Measurements from ENCODE around the gene FOCAD.

Gene FOCAD

DNA sequence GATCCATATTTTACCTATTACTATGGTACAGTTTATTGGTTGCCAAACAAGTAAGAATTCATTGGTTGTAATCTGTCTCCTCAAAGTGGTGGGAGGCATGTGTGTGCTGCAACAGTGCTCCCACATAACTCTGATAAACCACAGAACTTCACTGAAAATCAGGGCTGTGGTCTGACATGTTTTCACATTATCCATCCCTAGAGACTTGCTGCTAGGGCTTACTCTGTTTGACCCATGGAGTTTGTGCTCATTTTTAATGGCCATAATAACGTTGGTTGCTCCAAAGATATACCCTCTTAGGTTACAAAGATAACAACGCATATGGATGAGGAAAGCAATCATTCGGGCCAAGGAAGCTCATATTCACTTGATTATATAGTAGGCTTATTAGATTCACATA is 310.4 kb downstream of the FOCAD start:
- Histone ChIP-seq H3K36me3 (peaks cover 14% of the 10 kb centered on the region), H3K4me3 (no peak overlapping the region), H3K9me3 (no peaks in the 10 kb centered on the region), H3K27me3 (no peaks in the 10 kb centered on the region), H3K4me2 (peak overlapping the region; percentile 36), H4K20me1 (no peaks in the 10 kb centered on the region), H3K4me1 (peaks cover 20% of the 10 kb centered on the region), H3K27ac (no peak overlapping the region), H3K9ac (no peak overlapping the region)
- TF ChIP-seq Cebpa-rat (IDR thresholded peaks at IDR 0.05) = no peak

DNA sequence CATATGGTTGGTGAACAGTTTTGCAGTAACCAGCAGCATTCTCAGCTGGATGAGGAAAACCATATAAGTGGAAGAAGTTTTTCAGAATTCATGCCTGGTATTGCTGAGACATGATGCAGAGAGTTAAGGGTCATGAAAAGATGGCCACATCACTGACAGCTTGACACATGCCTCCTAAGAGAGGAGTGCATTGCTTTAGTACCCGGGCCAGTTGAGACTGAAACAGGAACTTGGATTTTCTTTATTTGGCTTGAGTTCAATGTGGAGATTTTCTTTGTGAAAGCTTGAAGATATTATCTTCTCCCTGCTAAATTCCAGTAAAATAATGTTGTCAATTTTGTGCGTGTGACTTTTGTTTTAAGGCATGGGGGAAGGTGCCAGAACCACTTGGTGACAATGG is 311.6 kb downstream of the FOCAD start:
- H3K9ac ChIP-seq = no peak overlapping the region
- no peak for TF ChIP-seq Cebpa-rat (IDR thresholded peaks at IDR 0.05)
- H3K4me1 ChIP-seq = peaks cover 20% of the 10 kb centered on the region
- H4K20me1 ChIP-seq = no peaks in the 10 kb centered on the region
- no peak overlapping the region for H3K4me3 ChIP-seq
- H3K4me2 ChIP-seq = peak overlapping the region; percentile 36; the same call in 1 of the 2 replicates
- H3K9me3 ChIP-seq = no peaks in the 10 kb centered on the region
- peaks cover 7% of the 10 kb centered on the region for H3K36me3 ChIP-seq
- no peaks in the 10 kb centered on the region for H3K27me3 ChIP-seq
- no peak overlapping the region for H3K27ac ChIP-seq

DNA sequence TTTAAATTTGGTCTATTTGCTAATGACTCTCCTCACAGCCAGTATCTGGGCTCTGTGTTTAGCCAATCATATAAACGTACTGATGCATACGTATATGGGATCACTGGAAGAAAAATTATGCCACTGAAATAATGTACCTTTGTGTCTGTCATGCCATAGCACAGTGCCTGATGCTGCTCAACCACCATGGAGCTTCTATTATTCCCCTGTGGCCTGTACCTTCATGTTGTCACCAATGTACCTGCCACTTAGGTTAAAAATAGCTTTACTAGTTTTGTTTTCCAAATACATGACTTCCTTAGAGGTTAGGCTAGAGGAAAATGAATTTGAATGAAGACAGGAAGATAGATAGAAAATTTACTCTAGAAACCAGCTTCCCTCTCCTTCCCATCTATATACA is 312.8 kb downstream of the FOCAD start:
- Histone ChIP-seq H3K9ac (no peak overlapping the region), H3K36me3 (0 out of 2 replicates have a peak, but pooled peaks cover 4% of the 10 kb centered on the region), H3K9me3 (peaks cover 11% of the 10 kb centered on the region; the same call in 1 of the 2 replicates), H3K27ac (no peak overlapping the region), H3K4me2 (no peak overlapping the region), H3K4me3 (no peak overlapping the region), H4K20me1 (no peaks in the 10 kb centered on the region), H3K4me1 (peaks cover 20% of the 10 kb centered on the region), H3K27me3 (no peaks in the 10 kb centered on the region)
- no peak for TF ChIP-seq Cebpa-rat (IDR thresholded peaks at IDR 0.05)

DNA sequence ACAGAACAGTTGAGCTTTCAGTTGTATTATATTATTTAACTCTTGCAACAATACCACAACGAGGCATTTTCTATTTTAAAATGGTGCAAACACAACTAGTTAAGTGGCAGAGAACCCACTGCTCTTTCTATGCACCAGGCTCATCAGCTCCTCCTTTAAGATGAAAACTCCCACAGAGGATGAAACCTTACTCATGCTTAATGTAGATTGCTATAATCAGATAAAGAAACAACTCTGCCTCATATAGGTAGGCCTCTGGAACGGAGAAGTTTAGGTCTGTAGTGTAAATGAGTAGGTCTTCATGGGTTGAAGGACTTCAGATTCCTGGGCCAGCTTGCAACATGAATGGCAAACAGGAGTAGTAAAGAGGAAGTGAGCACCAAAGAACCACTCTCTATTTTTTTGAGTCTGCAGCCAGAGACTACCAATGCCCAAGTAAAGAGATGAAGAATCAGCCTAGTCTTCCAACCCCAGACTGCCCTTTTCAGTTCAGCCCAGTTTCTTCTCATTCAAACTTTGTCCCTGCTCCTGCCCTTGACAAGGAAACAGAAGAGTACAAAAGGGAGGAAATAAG is 313.5 kb downstream of the FOCAD start:
- no peaks in the 10 kb centered on the region for H3K27me3 ChIP-seq
- no peak overlapping the region for H3K27ac ChIP-seq
- peaks cover 13% of the 10 kb centered on the region; the same call in 1 of the 2 replicates for H3K9me3 ChIP-seq
- H3K4me1 ChIP-seq = peaks cover 20% of the 10 kb centered on the region
- no peak overlapping the region for H3K4me2 ChIP-seq
- H3K36me3 ChIP-seq = 0 out of 2 replicates have a peak, but pooled peaks cover 4% of the 10 kb centered on the region
- no peaks in the 10 kb centered on the region for H4K20me1 ChIP-seq
- H3K9ac ChIP-seq = no peak overlapping the region
- H3K4me3 ChIP-seq = no peak overlapping the region
- TF ChIP-seq Cebpa-rat (IDR thresholded peaks at IDR 0.05) = no peak

DNA sequence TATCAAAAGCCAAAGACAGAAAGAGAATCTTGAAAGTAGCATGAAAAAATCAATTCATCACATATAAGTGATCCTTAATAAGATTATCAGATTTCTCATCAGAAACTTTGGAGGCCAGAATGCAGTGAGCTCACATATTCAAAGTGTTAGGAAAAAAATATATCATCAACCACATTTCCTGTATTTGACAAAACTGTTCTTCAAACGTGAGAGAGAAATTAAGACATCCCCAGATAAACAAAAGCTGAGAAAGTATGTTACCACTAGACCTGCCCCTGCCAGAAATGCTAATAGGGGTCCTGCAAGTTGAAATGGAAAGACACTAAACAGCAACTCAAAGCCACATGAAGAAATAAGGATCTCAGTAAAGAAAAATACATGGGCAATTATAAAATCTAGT is 317.5 kb downstream of the FOCAD start:
- Histone ChIP-seq H3K27me3 (no peaks in the 10 kb centered on the region), H3K36me3 (peaks cover 9% of the 10 kb centered on the region), H4K20me1 (no peaks in the 10 kb centered on the region), H3K4me2 (no peak overlapping the region), H3K27ac (no peak overlapping the region), H3K9ac (no peak overlapping the region), H3K9me3 (peaks cover 13% of the 10 kb centered on the region; the same call in 1 of the 2 replicates), H3K4me3 (no peak overlapping the region), H3K4me1 (no peaks in the 10 kb centered on the region)
- TF ChIP-seq Cebpa-rat (IDR thresholded peaks at IDR 0.05) = no peak

DNA sequence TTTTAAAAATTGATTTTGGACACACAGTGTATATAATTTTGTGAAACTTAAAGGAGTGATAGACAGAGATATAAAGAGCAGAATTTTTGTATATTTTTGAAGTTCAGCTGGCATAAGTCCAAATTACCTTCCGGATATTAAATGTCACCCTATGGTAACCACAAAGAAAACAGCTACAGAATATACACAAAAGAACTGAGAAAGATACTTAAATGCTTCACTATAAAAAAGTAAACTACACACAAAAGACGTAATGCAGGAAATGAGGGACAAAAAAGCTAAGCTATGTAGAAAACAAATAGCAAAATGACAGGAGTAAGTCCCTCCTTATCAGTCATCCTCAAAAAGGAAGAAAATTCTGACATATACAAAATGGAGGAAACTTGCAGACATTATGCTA is 318.0 kb downstream of the FOCAD start:
- Histone ChIP-seq H3K9ac (no peak overlapping the region), H3K4me1 (no peaks in the 10 kb centered on the region), H3K4me3 (no peak overlapping the region), H3K36me3 (peaks cover 9% of the 10 kb centered on the region), H3K4me2 (no peak overlapping the region), H3K27ac (no peak overlapping the region), H3K9me3 (peaks cover 13% of the 10 kb centered on the region; the same call in 1 of the 2 replicates), H3K27me3 (no peaks in the 10 kb centered on the region), H4K20me1 (no peaks in the 10 kb centered on the region)
- TF ChIP-seq Cebpa-rat (IDR thresholded peaks at IDR 0.05) = no peak

DNA sequence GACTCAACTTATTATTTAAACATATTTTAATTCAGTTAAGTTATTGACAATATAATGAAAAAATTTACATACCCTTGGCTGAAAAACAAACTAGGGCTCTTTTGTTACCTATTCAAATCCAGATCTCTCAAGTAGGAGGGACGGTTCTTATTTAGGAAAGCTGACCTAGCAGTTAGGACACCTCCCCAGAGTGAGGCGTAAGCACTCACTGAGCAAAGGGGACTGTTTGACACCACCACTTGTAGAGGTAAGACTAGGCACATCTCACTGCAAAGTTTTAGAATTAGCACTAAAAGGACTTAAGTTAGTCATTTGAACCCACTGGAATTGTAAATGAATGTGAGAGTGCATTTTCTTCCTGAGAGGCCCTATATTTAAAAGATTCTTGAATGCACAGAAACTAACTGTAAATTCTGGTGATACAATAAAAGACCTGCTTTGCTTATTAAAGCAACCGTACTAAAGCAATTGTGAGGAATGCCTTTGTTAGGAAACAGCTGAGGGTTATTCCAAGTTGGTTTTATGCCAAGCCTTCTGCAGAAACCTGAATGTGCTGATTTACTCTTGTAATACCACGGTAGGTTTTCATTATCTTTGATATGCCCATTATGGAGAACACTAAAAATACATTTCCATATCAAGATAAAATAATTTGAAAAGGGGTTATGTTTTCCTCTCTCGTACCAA is 331.2 kb downstream of the FOCAD start:
- H3K27me3 ChIP-seq = no peaks in the 10 kb centered on the region
- TF ChIP-seq Cebpa-rat (IDR thresholded peaks at IDR 0.05) = no peak
- H3K27ac ChIP-seq = no peak overlapping the region
- H3K36me3 ChIP-seq = peaks cover 29% of the 10 kb centered on the region
- no peak overlapping the region for H3K9ac ChIP-seq
- no peaks in the 10 kb centered on the region for H3K4me1 ChIP-seq
- no peak overlapping the region for H3K4me3 ChIP-seq
- H3K4me2 ChIP-seq = no peak overlapping the region
- H4K20me1 ChIP-seq = no peaks in the 10 kb centered on the region
- H3K9me3 ChIP-seq = no peaks in the 10 kb centered on the region

DNA sequence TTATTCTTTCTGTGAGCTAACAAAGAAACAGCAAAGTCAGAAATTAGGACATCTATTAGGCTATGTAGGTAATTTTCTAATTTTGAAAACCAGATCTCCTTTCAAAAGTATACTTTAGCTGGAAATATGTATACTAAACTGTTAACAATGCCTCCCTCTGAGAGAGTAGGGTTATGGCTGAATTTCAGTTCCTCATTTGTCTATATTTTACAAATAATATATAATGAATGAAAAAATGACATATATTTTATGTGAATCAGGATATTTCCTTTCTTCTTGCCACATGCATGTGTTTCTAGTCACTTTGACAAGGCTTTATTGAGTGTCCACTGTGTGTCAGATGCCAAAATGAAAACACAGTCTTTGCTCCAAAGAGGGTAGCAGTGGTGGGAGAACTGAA is 331.9 kb downstream of the FOCAD start:
- Histone ChIP-seq H3K27me3 (no peaks in the 10 kb centered on the region), H3K36me3 (peaks cover 21% of the 10 kb centered on the region), H3K27ac (no peak overlapping the region), H3K4me3 (no peak overlapping the region), H4K20me1 (no peaks in the 10 kb centered on the region), H3K9ac (no peak overlapping the region), H3K4me2 (no peak overlapping the region), H3K4me1 (no peaks in the 10 kb centered on the region), H3K9me3 (no peaks in the 10 kb centered on the region)
- TF ChIP-seq Cebpa-rat (IDR thresholded peaks at IDR 0.05) = no peak

DNA sequence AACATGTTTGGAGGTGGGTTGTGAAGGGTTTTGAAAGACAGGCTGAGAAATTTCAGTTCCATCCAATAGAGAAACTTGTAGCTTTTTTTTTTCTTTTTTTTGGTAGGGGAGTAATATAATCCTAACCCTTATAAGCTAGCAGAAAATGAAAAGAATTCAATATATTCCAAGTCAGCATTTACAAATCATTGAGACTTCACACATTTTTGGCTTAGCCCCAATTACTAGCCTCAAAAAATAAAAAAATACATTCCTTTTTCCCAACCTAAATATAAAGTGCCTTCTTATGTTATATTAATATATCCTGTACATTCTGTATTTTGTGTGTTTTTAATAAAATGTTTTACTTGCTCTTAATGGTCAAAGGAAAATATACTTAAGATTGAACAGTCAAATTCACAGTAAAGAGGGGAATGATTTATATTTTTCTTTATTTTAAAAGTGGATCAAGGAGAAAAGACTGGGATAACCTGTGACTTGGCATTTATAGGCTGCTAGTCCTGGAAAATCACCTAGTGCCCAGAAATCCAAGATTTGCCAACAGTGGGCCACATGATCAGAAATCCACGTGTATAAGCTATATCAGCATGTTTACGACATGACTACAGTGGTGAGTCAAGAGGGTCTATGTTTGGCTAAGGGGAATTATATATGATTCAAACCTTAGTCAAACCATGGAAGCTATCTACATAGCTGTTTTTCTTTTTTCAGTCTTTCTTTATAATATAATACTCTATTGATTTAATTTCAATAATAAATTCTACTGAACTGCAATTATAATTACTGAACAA is 332.8 kb downstream of the FOCAD start:
- Histone ChIP-seq H3K9me3 (peaks cover under 1% of the 10 kb centered on the region; the same call in 1 of the 2 replicates), H3K4me2 (no peak overlapping the region), H3K4me3 (no peak overlapping the region), H3K27me3 (no peaks in the 10 kb centered on the region), H3K36me3 (peaks cover 15% of the 10 kb centered on the region; the same call in 1 of the 2 replicates), H3K9ac (no peak overlapping the region), H3K27ac (no peak overlapping the region), H3K4me1 (no peaks in the 10 kb centered on the region), H4K20me1 (no peaks in the 10 kb centered on the region)
- no peak for TF ChIP-seq Cebpa-rat (IDR thresholded peaks at IDR 0.05)

DNA sequence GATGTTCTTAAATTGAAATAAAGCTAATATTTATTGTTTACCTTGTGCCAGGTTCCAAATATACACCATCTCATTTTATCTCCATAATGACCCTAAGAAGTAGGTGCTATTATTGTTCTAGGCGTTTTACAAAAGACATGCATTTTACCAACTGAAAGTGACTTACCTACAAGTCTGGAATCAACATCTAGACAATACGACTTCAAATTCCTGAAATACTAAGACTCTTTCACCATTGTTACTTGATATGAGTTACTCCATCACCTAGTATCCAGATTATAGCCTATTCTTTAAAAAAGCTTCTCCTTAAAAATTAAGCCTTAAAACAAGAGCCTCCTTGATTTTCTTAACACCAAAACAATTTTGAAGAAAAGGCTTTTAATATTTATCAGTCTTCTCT is 334.1 kb downstream of the FOCAD start:
- Histone ChIP-seq H3K4me2 (no peak overlapping the region), H3K9me3 (peaks cover 6% of the 10 kb centered on the region; the same call in 1 of the 2 replicates), H3K4me3 (no peak overlapping the region), H4K20me1 (no peaks in the 10 kb centered on the region), H3K27me3 (no peaks in the 10 kb centered on the region), H3K27ac (no peak overlapping the region), H3K4me1 (no peaks in the 10 kb centered on the region), H3K36me3 (peaks cover 15% of the 10 kb centered on the region; the same call in 1 of the 2 replicates), H3K9ac (no peak overlapping the region)
- no peak for TF ChIP-seq Cebpa-rat (IDR thresholded peaks at IDR 0.05)
